ENCODE results near the gene TRNP1.
"Not testable (repeated sequence)": the region's sequence is repeated elsewhere in the genome, so short reads cannot be mapped to it uniquely, and the experiment has no call there.

TRNP1 gene

GRCh38 chr1:26972821-26973220 lies 20.7 kb upstream of the TRNP1 start:
- DNase-seq: no peak

GRCh38 chr1:26976621-26977510 lies 16.6 kb upstream of the TRNP1 start:
- no peak for DNase-seq

DNA sequence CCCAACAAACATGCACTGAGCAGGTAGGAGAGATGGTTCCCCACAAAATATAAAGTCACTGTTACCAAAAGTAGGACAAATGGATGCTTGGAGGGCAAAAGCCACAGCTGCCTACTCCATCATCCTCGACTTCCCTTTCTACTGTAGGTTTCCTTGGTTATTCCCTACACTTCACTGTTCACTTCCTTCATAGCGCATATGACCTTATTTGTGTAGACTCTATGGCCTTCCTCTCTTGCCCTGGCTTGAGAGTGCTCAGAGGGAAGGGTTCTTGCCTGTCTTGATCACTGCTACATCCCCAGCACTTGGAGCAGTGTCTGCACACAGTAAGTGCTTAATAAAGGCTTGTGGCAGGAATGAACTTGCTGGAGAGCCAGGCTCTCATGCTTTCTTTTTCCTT lies 14.6 kb upstream of the TRNP1 start:
- DNase-seq: no peak

- DNase-seq: no peak
Observed at GRCh38 chr1:26981146-26981846, 12.2 kb upstream of the TRNP1 start.

DNA sequence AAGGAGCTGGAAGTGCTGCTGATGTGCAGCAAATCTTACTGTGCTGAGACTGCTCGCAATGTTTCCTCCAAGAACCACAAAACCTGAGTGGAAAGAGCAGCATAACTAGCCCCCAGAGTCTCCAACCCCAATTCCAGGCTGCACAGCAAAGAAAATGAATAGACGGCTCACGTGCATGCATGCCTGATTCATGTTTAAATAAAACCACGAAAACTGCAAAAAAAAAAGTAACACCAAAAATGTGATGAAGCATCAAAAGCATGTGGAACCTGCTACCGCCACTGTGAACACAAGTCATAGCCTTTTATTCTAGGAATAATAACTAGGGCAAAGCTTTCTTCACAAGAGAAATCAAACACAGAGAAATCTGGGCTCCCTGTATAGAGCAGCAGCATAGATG lies 9.6 kb upstream of the TRNP1 start:
- no peak for DNase-seq

DNA sequence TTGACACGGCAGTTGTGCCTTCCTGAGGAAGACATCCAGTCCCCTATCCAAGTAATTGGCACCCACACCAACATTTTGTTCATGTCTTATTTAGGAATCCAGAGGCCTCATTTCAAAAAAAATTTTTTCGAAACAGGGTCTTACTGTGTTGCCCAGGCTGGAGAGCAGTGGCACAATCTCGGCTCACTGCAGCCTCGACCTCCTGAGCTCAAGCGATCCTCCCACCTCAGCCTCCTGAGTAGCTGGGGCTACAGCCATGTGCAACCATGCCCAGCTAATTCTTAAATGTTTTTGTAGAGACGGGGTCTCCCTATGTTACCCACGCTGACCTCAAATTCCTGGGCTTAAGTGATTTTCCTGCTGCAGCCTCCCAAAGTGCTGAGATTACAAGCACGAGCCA lies 9.2 kb upstream of the TRNP1 start:
- no peak for DNase-seq

DNA sequence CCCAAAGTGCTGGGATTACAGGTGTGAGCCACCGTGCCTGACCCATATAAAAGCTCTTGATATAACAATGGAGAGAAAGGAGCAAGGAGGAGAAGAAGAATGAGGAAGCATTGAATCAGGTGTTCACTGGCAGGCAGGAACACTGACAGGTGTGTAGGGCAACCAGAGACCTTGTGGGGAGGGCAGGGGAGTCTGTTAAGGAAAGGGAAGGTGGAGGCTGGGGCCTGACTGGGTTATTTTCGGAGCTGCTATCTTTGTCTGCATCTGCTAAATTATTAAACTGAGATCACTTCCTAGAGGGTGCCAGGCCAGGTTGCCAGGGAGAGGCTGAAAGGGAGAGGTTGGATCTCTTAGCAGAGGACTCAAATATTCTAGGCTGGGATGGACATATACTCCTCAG lies 6.8 kb upstream of the TRNP1 start:
- no peak for DNase-seq

GRCh38 chr1:26989403-26990109 lies 3.9 kb upstream of the TRNP1 start:
- not testable (repeated sequence) for DNase-seq

- no peak for DNase-seq
Observed at GRCh38 chr1:26991310-26992116, 2.0 kb upstream of the TRNP1 start.

DNA sequence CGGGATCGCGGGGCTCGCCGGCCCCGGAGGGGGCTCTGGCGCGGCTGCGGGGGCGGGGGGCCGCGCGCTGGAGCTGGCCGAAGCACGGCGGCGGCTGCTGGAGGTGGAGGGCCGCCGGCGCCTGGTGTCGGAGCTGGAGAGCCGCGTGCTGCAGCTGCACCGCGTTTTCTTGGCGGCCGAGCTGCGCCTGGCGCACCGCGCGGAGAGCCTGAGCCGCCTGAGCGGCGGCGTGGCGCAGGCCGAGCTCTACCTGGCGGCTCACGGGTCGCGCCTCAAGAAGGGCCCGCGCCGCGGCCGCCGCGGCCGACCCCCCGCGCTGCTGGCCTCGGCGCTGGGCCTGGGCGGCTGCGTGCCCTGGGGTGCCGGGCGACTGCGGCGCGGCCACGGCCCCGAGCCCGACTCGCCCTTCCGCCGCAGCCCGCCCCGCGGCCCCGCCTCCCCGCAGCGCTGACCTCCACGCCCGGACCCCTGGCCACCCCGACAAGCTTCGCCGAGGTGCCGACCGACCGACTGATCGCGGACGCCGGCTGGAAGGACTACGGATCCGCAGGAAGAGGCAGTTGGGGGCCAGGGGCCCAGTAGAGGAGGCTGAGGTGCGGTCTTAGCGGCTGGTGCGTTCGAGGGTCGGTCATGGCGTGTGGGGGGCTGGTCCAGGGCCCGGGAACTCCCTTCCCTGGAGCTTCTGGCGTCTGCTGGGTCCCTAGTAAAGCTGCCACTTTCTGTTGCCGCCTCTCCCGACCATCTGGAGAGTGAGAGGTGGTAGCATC lies 711 bp downstream of the TRNP1 start:
- peak in 1 of 14 donors; percentile 24 for DNase-seq

- peak in 1 of 14 donors; percentile 35 for DNase-seq
Observed at GRCh38 chr1:26994787-26995517, 1.5 kb downstream of the TRNP1 start.

GRCh38 chr1:26996024-26996423 lies 2.5 kb downstream of the TRNP1 start:
- DNase-seq: no peak

- DNase-seq: no peak
Observed at GRCh38 chr1:26996665-26997064, 3.2 kb downstream of the TRNP1 start.

DNA sequence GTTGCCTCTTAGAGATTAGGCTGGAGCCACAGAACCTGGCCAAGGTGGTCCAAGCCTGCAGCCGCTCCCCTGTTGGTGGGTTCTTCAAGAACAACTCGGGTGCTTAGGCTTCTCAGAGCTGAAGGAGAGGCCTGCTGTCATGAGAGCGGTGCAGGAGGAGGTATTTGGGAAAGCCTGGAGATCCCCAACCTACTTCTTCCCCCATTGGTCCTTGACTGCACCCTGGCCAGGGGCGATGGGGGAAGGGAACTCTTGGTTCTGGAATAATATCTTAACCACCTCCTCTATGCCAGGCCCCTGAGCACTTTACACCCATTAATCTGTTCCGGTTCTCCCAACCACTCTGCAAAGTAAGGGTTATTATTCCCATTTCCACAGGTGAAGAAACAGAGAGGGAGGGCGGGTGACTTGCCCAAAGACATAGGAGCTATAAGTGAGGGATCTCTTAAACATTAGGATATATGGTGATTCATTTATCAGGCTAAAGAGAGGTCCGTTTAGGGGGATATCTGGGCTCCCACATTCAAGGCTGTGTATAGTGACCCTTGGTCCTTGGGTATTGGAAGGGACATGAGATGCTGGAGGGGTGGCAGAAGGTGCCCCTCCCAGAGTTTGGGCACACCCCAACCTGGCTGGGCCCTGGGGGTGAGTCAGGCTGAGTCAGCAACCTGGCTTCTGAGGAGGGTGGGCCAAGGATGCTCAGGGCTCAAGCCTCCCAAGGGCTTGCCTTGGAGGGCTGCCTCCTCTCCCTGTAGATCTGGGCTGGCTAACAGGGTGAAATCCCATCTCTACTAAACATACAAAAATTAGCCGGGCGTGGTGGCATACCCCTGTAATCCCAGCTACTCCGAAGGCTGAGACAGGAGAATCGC lies 5.2 kb downstream of the TRNP1 start:
- no peak for DNase-seq

DNA sequence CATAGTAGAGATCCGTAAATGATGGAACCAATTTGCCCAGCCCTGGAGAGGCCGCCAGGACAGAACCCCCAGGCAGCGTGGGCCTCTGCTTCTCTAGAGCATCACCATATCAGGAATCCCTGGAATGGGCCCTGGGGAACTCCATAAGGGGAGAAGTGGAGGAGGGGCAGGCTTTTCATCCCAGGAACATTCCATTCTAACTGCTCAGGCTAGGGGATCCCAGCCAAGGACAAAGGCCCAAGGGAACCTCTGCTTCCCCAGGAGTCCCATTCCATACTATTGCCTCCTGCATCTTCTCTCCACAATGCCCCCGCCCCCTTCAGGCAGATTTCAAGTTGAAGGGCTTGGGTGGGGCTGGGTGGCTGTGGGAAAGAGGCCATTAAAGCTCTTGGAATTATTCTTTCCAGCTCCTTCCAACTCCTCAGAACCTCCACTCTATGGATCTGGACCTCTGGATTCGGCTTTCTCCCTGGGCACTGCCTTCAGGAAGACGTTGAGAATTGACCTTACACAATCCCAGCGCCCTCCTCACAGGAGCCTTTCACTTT lies 6.0 kb downstream of the TRNP1 start:
- no peak for DNase-seq

GRCh38 chr1:27000090-27000816 lies 6.8 kb downstream of the TRNP1 start:
- DNase-seq: no peak

DNA sequence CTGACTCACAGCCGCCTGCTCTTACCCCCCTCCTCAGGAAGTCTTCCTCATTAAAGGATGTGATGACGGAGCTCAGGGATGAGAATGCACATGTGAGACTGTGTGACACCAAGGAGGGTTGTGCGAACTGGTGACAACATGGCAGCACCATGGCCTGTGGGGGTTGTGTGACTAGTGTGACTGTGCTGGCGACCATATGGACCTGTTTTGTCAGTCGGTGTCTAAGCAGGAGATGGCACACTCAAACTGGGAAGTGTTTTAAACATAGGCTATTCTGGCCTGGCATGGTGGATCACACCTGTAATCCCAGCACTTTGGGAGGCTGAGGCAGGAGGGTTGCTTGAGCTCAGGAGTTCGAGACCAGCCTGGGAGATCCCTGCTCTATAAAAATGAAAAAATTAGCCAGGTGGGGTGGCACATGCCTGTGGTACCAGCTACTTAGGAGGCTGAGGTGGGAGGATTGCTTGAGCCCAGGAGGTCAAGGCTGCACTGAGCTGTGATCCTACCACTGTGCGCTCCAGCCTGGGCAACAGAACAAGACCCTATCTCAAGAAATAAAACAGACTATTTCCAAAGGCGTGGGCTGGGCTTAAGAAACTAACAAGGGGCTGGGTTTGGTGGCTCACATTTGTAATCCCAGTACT lies 7.4 kb downstream of the TRNP1 start:
- DNase-seq: no peak

Data from C1 segment of cervical spinal cord (tissue), 14 donors.